Measurements from ENCODE around the gene LMOD3. TPM values are rescaled to one million over a fixed set of nuclear protein-coding genes. Genes with fewer than 3 reads are reported as not detected.

LMOD3 gene
- polyA plus RNA-seq, 1 donor (not counting 4 experiments of a cell fraction or from before 2014, with no cell fraction given), result not detected

DNA sequence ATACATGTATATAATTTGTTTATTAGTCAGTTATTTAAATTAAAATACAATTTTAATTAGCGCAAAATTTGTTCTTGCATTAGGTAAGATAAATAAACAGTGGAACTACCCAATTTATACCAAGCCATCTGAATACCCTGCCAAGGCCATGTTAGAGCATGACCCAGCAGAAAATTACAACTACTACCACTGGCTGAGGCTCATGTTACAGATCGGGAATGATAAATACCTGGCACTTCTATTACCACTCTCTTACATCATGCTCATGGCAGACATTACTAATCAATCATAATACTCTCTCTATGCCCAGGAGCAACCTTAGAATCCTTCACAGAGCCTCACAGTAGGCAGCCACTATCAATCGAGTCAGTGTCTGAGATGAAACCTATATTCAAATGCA, 21.2 kb upstream of the LMOD3 start:
- FAIRE-seq (peak; percentile 76), DNase-seq (ENCODE audit: low read depth, low spot score) (peak; percentile 36)
- H2AFZ ChIP-seq (ENCODE audit: control insufficient read depth, low read length), result no peak overlapping the region
- no peak overlapping the region for H3K9ac ChIP-seq (ENCODE audit: control insufficient read depth, extremely low read depth, insufficient read depth, low read length)
- no peaks in the 10 kb centered on the region for H3K36me3 ChIP-seq (ENCODE audit: control insufficient read depth in 2 of 2, extremely low read depth in 1 of 2, insufficient read depth in 2 of 2, low read length in 2 of 2)
- H3K4me3 ChIP-seq (ENCODE audit: control insufficient read depth in 2 of 3, extremely low read depth in 1 of 3, insufficient read depth in 2 of 3, low read depth in 1 of 3, low read length in 3 of 3), result no peak overlapping the region
- no peaks in the 10 kb centered on the region for H3K79me2 ChIP-seq (ENCODE audit: control insufficient read depth, insufficient read depth, low read length)
- H3K4me1 ChIP-seq (ENCODE audit: control insufficient read depth, extremely low read depth, insufficient read depth, low read length), result peaks cover 8% of the 10 kb centered on the region
- no peaks in the 10 kb centered on the region for H3K9me1 ChIP-seq (ENCODE audit: control insufficient read depth, extremely low read depth, insufficient read depth, low read length)
- H3K4me2 ChIP-seq (ENCODE audit: control insufficient read depth, extremely low read depth, insufficient read depth, low read depth, low read length), result peak overlapping the region; percentile 47
- H3K9me3 ChIP-seq (ENCODE audit: control insufficient read depth, low read depth, low read length), result no peaks in the 10 kb centered on the region
- peak overlapping the region; percentile 43 for H3K27ac ChIP-seq (ENCODE audit: control insufficient read depth, insufficient read depth, low read length)
- dilution Hi-C loops (cut with MboI; ENCODE audit: extremely low pct_ligation_motif_present, low sequenced_read_pairs), result no loop called here
- H3K27me3 ChIP-seq (ENCODE audit: control insufficient read depth, extremely low read depth, insufficient read depth, low read length), result peaks cover 4% of the 10 kb centered on the region
- no peaks in the 10 kb centered on the region for H4K20me1 ChIP-seq (ENCODE audit: control insufficient read depth, extremely low read depth, insufficient read depth, low read length)
- TF ChIP-seq, protein P1, sequence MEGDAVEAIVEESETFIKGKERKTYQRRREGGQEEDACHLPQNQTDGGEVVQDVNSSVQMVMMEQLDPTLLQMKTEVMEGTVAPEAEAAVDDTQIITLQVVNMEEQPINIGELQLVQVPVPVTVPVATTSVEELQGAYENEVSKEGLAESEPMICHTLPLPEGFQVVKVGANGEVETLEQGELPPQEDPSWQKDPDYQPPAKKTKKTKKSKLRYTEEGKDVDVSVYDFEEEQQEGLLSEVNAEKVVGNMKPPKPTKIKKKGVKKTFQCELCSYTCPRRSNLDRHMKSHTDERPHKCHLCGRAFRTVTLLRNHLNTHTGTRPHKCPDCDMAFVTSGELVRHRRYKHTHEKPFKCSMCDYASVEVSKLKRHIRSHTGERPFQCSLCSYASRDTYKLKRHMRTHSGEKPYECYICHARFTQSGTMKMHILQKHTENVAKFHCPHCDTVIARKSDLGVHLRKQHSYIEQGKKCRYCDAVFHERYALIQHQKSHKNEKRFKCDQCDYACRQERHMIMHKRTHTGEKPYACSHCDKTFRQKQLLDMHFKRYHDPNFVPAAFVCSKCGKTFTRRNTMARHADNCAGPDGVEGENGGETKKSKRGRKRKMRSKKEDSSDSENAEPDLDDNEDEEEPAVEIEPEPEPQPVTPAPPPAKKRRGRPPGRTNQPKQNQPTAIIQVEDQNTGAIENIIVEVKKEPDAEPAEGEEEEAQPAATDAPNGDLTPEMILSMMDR (optimal IDR thresholded peaks at IDR 0.05 in 1 of 3, IDR thresholded peaks at IDR 0.05 in 1 of 3, conservative IDR thresholded peaks at IDR 0.05 in 1 of 3; ENCODE audit: extremely low read depth in 1 of 3, insufficient read depth in 2 of 3, low read length in 3 of 3), result no peak
- no peak for TF ChIP-seq EZH2 (IDR thresholded peaks at IDR 0.05; ENCODE audit: low read length)

DNA sequence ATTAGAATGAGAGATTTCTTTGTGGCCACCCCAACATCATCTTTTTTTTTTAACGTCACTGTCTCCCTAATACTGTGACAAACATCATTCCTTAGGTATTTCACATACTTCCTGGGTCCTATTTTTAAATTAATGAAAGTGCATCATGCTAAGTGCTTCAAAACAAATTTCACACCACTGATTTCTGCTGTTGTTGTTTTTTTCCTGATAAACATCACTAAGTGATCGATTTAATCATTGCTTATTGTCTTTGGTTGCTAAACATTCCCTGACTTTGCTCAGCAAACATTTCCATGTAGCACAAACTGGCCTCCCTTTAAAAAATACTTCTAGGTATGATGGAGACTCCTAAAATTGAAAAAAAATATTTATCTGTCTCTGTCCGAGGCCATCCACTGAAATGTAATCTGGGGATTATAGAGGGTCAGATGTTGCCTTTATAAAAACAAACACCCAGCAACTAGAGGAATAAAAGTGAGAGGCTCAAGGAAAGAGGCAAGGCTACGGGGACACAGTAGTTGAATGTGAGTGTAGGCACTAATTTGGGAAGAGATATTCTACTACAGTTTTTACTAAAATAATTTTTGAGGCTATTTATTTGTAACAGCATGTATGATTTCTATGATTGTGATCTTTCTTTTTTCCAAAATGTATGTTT, 20.5 kb upstream of the LMOD3 start:
- Histone ChIP-seq H3K4me3 (ENCODE audit: control insufficient read depth in 2 of 3, extremely low read depth in 1 of 3, insufficient read depth in 2 of 3, low read depth in 1 of 3, low read length in 3 of 3) (no peak overlapping the region), H3K9me1 (ENCODE audit: control insufficient read depth, extremely low read depth, insufficient read depth, low read length) (no peaks in the 10 kb centered on the region), H3K4me2 (ENCODE audit: control insufficient read depth, extremely low read depth, insufficient read depth, low read depth, low read length) (peak overlapping the region; percentile 29), H3K4me1 (ENCODE audit: control insufficient read depth, extremely low read depth, insufficient read depth, low read length) (peaks cover 8% of the 10 kb centered on the region), H3K27ac (ENCODE audit: control insufficient read depth, insufficient read depth, low read length) (peak overlapping the region; percentile 23), H3K9me3 (ENCODE audit: control insufficient read depth, low read depth, low read length) (no peaks in the 10 kb centered on the region), H4K20me1 (ENCODE audit: control insufficient read depth, extremely low read depth, insufficient read depth, low read length) (no peaks in the 10 kb centered on the region), H3K79me2 (ENCODE audit: control insufficient read depth, insufficient read depth, low read length) (no peaks in the 10 kb centered on the region), H2AFZ (ENCODE audit: control insufficient read depth, low read length) (no peak overlapping the region), H3K36me3 (ENCODE audit: control insufficient read depth in 2 of 2, extremely low read depth in 1 of 2, insufficient read depth in 2 of 2, low read length in 2 of 2) (no peaks in the 10 kb centered on the region), H3K27me3 (ENCODE audit: control insufficient read depth, extremely low read depth, insufficient read depth, low read length) (peaks cover 4% of the 10 kb centered on the region), H3K9ac (ENCODE audit: control insufficient read depth, extremely low read depth, insufficient read depth, low read length) (no peak overlapping the region)
- no peak for TF ChIP-seq EZH2 (IDR thresholded peaks at IDR 0.05; ENCODE audit: low read length)
- TF ChIP-seq, protein P1 (optimal IDR thresholded peaks at IDR 0.05 in 1 of 3, IDR thresholded peaks at IDR 0.05 in 1 of 3, conservative IDR thresholded peaks at IDR 0.05 in 1 of 3; ENCODE audit: extremely low read depth in 1 of 3, insufficient read depth in 2 of 3, low read length in 3 of 3), result no peak
- dilution Hi-C loops (cut with MboI; ENCODE audit: extremely low pct_ligation_motif_present, low sequenced_read_pairs), result no loop called here
- DNase-seq (ENCODE audit: low read depth, low spot score) (no peak), FAIRE-seq (no peak)
